ENCODE data around the gene NTSR1.

NTSR1 gene

GRCh38 chr20:62708591-62709536 is at the start of gene NTSR1:
TSS of gene NTSR1 (plus strand) at chr20:62708836. CDS start at chr20:62709208, 372 bp downstream.
- peak; percentile 23 for DNase-seq (ENCODE audit: low read depth, low spot score)

GRCh38 chr20:62659488-62660239 is 49.0 kb upstream of the NTSR1 start:
- no peak for DNase-seq (ENCODE audit: low read depth, low spot score)

GRCh38 chr20:62660240-62660615 is 48.4 kb upstream of the NTSR1 start:
- DNase-seq (ENCODE audit: low read depth, low spot score): no peak

GRCh38 chr20:62660768-62661167 is 47.9 kb upstream of the NTSR1 start:
- DNase-seq (ENCODE audit: low read depth, low spot score): no peak

GRCh38 chr20:62661647-62662046 is 47.0 kb upstream of the NTSR1 start:
- no peak for DNase-seq (ENCODE audit: low read depth, low spot score)

GRCh38 chr20:62662422-62662821 is 46.2 kb upstream of the NTSR1 start:
- DNase-seq (ENCODE audit: low read depth, low spot score): peak; percentile 68

- DNase-seq (ENCODE audit: low read depth, low spot score): no peak
Measured at GRCh38 chr20:62663145-62664018, 45.3 kb upstream of the NTSR1 start.

GRCh38 chr20:62664019-62664971 is 44.3 kb upstream of the NTSR1 start:
- DNase-seq (ENCODE audit: low read depth, low spot score): no peak

- DNase-seq (ENCODE audit: low read depth, low spot score): no peak
Measured at GRCh38 chr20:62665153-62665754, 43.4 kb upstream of the NTSR1 start.

- DNase-seq (ENCODE audit: low read depth, low spot score): no peak
Measured at GRCh38 chr20:62665826-62666735, 42.6 kb upstream of the NTSR1 start.

GRCh38 chr20:62666736-62667529 is 41.7 kb upstream of the NTSR1 start:
- DNase-seq (ENCODE audit: low read depth, low spot score): peak; percentile 19

GRCh38 chr20:62667530-62668440 is 40.9 kb upstream of the NTSR1 start:
- DNase-seq (ENCODE audit: low read depth, low spot score): no peak

- peak; percentile 86 for DNase-seq (ENCODE audit: low read depth, low spot score)
Measured at GRCh38 chr20:62668441-62669027, 40.1 kb upstream of the NTSR1 start.

GRCh38 chr20:62669249-62669648 is 39.4 kb upstream of the NTSR1 start:
- no peak for DNase-seq (ENCODE audit: low read depth, low spot score)

- no peak for DNase-seq (ENCODE audit: low read depth, low spot score)
Measured at GRCh38 chr20:62670156-62670555, 38.5 kb upstream of the NTSR1 start.

GRCh38 chr20:62670998-62671397 is 37.6 kb upstream of the NTSR1 start:
- DNase-seq (ENCODE audit: low read depth, low spot score): no peak

GRCh38 chr20:62671765-62672164 is 36.9 kb upstream of the NTSR1 start:
- no peak for DNase-seq (ENCODE audit: low read depth, low spot score)
